NCI-H1694 (cell line): ENCODE measurements around the gene FAS.

Experiments
- DNase-seq: peaks from one replicate; lab custom pipeline; 2025; lab: John Stamatoyannopoulos, UW

The FAS gene

GRCh38 chr10:88990384-88991160, at the start of gene FAS:
Gene FAS (plus strand): TSS chr10:88990798. CDS start chr10:88990877, 79 bp downstream.
- no peak for DNase-seq

DNA sequence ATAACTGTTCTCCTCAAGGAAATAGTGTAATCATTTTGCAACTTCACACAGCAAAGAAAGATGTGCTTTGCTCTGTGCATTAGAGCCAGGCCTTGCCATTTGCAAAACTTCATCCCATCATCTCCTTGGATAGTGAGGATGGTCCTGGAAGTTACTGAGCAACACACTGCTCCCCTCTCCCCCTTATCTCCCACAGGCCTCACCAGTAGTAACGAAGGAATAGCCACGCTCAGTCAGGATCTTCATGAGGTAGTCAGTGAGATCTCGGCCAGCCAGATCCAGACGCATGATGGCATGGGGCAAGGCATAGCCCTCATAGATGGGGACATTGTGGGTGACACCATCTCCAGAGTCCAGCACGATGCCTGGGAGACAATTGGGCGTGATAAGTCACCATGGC, 49.6 kb upstream of the FAS start:
- DNase-seq: no peak

- DNase-seq: no peak
Observed at GRCh38 chr10:88943778-88944177, 46.8 kb upstream of the FAS start.

DNA sequence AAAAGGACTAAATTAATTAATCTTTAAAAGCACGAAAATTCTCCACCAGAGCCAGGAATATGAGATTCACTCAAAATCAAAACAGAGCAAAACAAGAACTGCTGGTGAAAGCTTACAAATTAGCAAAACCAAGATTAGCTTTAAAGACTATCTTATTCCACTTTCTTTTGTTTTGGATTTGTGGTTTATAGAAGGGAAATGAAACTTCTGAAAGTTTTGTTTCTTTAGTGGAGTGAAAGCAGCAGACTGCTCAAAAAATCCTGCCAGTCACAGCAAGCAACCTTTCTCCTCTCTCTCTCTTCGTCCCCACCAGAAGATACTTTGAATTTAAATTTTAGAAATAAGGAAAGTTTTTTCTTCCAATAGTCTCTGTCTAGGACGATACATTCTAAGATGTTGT, 45.8 kb upstream of the FAS start:
- DNase-seq: no peak

- DNase-seq: no peak
Observed at GRCh38 chr10:88946200-88946599, 44.4 kb upstream of the FAS start.

- DNase-seq: no peak
Observed at GRCh38 chr10:88946965-88947590, 43.5 kb upstream of the FAS start.

DNA sequence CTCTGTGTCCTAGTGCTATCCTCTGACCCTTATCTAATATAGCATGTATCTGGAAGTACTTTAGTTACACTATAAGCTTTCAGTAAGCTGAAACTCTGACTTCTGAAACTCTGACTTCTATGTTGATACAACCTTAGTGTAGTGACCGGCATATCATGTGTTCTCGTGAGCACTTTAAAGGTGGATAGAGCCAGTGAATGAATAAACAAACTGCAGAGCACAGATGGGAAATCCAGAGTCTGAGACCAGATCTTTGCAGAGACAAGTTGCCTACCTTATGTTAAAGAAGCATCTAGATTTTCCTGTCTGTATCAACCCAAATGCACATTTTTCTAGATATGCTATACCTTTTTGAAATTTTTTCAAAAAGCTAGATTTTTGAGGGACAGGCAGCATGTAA, 41.5 kb upstream of the FAS start:
- no peak for DNase-seq

- no peak for DNase-seq
Observed at GRCh38 chr10:88949912-88950837, 40.4 kb upstream of the FAS start.

- peak; percentile 34 for DNase-seq
Observed at GRCh38 chr10:88952647-88953111, 37.9 kb upstream of the FAS start, which contains the start of gene ACTA2. Gene ACTA2 (minus strand): TSS chr10:88952773. CDS start chr10:88948930, 3,843 bp downstream.

DNA sequence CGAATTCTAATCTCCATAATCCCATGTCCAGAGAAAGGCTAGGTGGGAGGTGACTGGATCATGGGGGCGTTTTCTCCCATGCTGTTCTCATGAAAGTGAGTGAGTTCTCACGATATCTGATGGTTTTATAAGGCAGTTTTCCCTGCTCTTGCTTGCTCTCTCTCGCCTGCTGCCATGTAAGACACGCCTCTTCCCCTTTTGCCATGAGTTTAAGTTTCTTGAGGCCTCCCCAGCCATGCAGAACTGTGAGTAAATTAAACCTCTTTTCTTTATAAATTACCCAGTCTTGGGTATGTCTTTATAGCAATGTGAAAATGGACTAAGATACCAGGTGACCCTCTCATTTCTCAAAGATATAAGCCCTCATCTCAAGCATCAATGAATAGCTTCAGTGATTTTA, 36.9 kb upstream of the FAS start:
- DNase-seq: no peak

DNA sequence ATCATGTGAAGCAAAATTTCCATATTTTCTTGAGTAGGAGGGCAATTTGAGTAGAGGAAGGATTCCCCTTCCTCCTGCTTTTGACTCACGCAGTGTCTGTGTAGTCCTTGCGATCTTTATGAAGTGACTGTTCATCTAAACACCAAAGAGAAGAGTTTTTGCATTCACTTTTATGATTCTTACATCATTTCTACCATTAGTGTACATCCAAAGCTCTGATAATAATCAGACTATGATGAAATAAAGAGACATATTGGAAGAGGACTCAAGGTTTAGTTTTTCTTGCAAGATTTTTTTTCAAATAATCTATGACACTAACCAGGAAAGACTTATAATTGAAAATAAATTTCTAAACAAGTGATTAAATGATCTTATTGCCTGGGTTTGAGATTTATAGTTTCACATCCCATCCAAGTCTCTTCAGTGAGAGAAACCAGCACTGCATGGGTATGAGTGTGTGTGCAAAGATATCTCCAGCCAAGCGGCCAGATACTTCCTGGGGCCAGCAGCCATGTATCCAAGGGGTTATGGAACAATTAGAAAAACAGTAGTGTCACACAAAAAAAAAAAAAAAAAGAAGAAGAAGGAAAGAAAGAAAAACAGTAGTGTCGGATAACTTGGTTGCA, 36.0 kb upstream of the FAS start:
- no peak for DNase-seq

DNA sequence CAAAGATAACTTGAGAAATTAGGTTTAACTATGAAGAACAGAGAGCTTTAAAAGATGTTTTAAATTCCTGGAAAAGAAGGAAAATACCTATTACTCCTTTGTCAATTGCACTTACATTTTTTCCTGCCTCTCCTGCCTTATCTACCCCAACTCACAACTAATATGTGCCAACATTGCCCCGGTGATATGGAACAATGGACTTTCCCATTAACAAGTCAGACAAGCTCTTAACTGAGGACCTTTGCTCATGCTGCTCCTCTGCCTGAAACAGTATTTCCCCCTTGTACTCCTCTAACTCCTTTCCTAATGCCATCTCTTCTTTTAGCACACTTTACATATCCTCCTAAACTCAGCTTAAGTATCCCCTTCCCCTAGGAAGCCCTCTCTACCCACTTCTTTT, 33.2 kb upstream of the FAS start:
- DNase-seq: no peak

- DNase-seq: no peak
Observed at GRCh38 chr10:88958721-88959120, 31.9 kb upstream of the FAS start.

- no peak for DNase-seq
Observed at GRCh38 chr10:88960802-88961201, 29.8 kb upstream of the FAS start.

DNA sequence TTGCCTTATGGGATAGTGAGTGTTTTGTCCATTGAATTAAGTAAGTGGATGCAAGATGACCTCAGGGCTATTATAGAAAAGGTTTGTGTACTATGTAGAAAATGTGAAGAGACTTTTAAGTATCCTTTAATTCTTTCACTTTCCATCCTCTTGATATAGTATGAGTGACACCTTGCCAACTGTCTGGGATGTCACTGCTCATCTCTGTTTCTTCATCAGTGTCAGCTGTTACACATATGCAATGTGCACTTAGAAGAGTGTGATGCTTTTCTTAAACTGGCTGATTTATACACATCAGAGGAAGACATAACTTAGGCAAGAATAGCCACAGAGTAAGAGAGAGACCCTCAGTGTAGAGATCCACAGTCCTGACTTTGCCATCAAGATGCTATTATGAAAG, 29.3 kb upstream of the FAS start:
- DNase-seq: no peak

DNA sequence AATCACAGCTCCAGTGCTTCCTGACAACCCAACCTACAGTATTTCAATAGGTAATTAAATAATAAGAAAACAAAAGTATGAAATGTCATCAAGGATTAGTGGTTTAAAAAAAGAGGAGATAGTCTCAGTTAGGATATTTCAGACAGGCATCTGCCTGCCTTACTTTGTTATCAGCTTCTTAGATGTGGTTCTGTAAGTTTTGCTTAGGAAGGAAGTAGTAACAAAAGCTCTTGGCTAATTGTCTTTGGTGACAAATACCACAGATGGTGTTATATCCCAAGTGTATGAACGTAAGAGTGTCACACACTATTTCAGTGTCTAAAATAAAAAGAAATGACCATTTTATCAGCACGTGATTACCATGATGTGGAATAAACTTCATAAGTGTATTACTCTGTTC, 28.3 kb upstream of the FAS start:
- no peak for DNase-seq

DNA sequence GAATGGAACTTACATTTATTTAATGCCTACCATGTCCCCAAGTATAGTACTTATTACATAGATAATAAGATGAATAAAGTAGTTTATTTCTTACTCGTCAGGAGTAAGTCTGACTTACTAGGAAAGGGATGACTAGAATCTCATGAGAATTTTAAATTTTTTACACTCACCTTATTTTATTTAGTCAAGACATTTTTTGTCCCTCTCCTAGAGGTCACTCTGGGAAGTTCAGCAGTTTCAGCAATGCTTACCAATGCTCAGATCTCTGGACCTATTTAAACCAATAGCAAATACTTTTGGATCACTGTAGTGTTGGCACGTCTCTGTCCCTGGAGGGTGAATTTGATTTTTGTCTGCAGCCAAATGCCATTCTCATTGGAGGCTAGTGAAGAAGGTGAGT, 27.3 kb upstream of the FAS start:
- DNase-seq: no peak

DNA sequence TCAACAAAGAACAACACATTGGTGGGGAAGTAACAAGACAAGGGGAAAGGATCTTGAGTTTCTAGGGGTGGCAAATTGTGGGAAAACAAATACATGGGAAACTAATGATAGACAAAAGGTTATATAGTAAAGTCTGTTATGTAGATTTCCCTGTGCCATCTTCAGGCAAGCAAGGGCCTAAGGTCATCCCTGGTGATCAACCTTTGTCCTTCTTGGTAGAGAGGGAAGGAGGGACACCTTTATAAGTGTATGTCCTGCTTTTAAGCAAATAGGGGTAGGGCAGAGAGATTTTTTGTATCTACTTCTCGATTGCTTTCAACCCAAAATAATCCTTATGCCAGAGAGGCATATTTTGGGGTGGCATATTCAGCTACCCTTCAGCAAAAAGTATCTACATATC, 26.2 kb upstream of the FAS start:
- no peak for DNase-seq

DNA sequence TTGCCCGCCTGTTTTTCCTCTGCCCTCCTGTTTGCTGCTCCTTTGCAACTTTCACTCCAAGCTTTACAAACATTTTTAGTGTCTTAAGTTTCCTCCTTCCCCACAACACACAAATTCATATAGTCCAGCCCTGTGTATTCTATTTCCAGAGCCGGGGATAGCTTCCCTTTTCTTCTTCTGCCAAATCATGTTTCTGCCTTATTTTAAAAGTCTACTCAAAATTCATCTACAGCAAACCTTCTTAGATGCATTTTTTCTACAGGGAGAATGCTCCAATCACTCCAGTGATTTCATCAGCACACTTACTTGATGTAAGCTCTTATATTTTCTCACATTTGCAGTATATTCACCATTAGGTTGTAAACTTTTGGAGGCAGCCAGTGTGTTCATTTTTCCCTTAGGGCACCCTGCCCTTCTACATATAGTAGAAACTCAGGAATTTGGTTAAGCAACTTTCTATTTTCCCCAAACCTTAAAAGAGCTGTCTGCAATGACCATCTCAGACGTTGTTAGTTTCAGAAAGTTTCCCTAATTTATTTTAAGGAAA, 25.7 kb upstream of the FAS start:
- DNase-seq: no peak

DNA sequence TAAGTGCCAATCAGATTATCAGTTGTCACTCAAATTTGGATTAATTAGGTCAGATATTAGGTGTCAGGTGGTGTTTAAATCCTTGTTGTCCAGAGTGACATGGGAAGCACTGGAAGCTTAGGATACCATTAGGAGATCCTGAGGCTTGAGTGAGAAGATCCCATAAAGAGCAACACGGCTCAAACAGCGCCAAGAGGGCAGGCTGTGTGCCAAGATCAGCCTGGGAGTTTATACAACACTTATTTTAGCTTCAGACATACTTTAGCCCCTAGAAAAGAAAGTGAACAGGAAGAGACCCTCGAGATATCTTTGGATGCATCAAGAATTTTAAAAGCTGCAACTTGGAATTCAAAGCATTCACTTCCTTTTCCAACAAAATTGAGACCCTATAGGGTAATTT, 23.8 kb upstream of the FAS start:
- DNase-seq: no peak

DNA sequence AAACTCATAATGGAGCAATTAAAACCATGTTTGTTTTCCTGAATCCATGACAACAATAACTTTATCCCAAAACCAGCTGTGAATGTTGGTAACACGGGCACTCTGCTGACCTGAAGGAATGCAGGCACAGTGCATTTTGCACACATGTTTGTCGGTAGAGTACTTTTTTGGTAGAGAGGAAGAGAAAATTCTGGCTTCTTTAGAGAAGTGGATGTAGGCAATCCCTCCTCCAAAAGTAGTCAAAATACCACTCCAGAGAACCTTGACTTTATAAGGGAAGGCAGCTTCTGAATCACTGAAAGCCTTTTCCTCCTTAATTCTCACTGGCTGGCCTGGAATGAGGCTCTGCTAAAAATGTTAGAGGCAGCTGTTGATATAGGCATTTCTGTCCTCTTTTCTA, 22.2 kb upstream of the FAS start:
- no peak for DNase-seq
